ENCODE data around the gene SPTBN4. TPM values are rescaled to one million over a fixed set of nuclear protein-coding genes. Genes with fewer than 3 reads are reported as not detected.
"Not testable (repeated sequence)": the region's sequence is repeated elsewhere in the genome, so short reads cannot be mapped to it uniquely, and the experiment has no call there.

The SPTBN4 gene
- polyA plus RNA-seq, 4 donors: 1.0 to 2.0 (median 1.6) TPM

GRCh38 chr19:40581531-40581930, 114.7 kb downstream of the SPTBN4 start:
- no peak for DNase-seq (ENCODE audit: low read depth in 4 of 4, low spot score in 3 of 4)

GRCh38 chr19:40582467-40582866, 115.7 kb downstream of the SPTBN4 start:
- no peak for DNase-seq (ENCODE audit: low read depth in 4 of 4, low spot score in 3 of 4)

- DNase-seq (ENCODE audit: low read depth in 4 of 4, low spot score in 3 of 4): no peak
These were observed 116.5 kb downstream of the SPTBN4 start for GRCh38 chr19:40583283-40583682.

GRCh38 chr19:40584007-40584406, 117.2 kb downstream of the SPTBN4 start:
- DNase-seq (ENCODE audit: low read depth in 4 of 4, low spot score in 3 of 4): no peak

- no peak for DNase-seq (ENCODE audit: low read depth in 4 of 4, low spot score in 3 of 4)
These were observed 118.6 kb downstream of the SPTBN4 start for GRCh38 chr19:40585241-40585981.

GRCh38 chr19:40585982-40586422, 119.2 kb downstream of the SPTBN4 start:
- no peak for DNase-seq (ENCODE audit: low read depth in 4 of 4, low spot score in 3 of 4)

- DNase-seq (ENCODE audit: low read depth in 4 of 4, low spot score in 3 of 4): no peak
These were observed 119.8 kb downstream of the SPTBN4 start for GRCh38 chr19:40586611-40587010.

- DNase-seq (ENCODE audit: low read depth in 4 of 4, low spot score in 3 of 4): no peak
These were observed 121.5 kb downstream of the SPTBN4 start for GRCh38 chr19:40588110-40588854.

GRCh38 chr19:40588926-40589569, 122.2 kb downstream of the SPTBN4 start:
- no peak for DNase-seq (ENCODE audit: low read depth in 4 of 4, low spot score in 3 of 4)

GRCh38 chr19:40589591-40590429, 123.0 kb downstream of the SPTBN4 start:
- no peak for DNase-seq (ENCODE audit: low read depth in 4 of 4, low spot score in 3 of 4)

GRCh38 chr19:40590464-40591265, 123.9 kb downstream of the SPTBN4 start:
- DNase-seq (ENCODE audit: low read depth in 4 of 4, low spot score in 3 of 4): no peak

GRCh38 chr19:40591724-40592123, 124.9 kb downstream of the SPTBN4 start:
- not testable (repeated sequence) for DNase-seq (ENCODE audit: low read depth in 4 of 4, low spot score in 3 of 4)

- DNase-seq (ENCODE audit: low read depth in 4 of 4, low spot score in 3 of 4): no peak
These were observed 125.4 kb downstream of the SPTBN4 start for GRCh38 chr19:40592170-40592569.

GRCh38 chr19:40594255-40594654, 127.5 kb downstream of the SPTBN4 start:
- no peak for DNase-seq (ENCODE audit: low read depth in 4 of 4, low spot score in 3 of 4)

GRCh38 chr19:40594657-40595091, 127.9 kb downstream of the SPTBN4 start:
- DNase-seq (ENCODE audit: low read depth in 4 of 4, low spot score in 3 of 4): no peak

- no peak for DNase-seq (ENCODE audit: low read depth in 4 of 4, low spot score in 3 of 4)
These were observed 130.0 kb downstream of the SPTBN4 start for GRCh38 chr19:40596608-40597328.

- no peak for DNase-seq (ENCODE audit: low read depth in 4 of 4, low spot score in 3 of 4)
These were observed 130.6 kb downstream of the SPTBN4 start for GRCh38 chr19:40597329-40597838.

GRCh38 chr19:40598121-40598917, 131.5 kb downstream of the SPTBN4 start:
- DNase-seq (ENCODE audit: low read depth in 4 of 4, low spot score in 3 of 4): peak in 2 of 4 donors; percentile 88 to 97
